CD1c-positive myeloid dendritic cell (primary cell): Measurements from ENCODE around the gene TBX1.

Source experiments
- DNase-seq: peaks from one replicate; pipeline ENCODE4 v3.0.0-alpha.2; 2016; ENCODE audit errors: extremely low spot score

TBX1 gene

GRCh38 chr22:19760058-19760950 lies at the start of gene TBX1:
TBX1 (plus strand) TSS chr22:19760778; CDS start chr22:19760844, 66 bp downstream.
- no peak for DNase-seq

GRCh38 chr22:19713245-19713644 lies 47.3 kb upstream of the TBX1 start:
- no peak for DNase-seq

GRCh38 chr22:19713650-19714311 lies 46.8 kb upstream of the TBX1 start:
- no peak for DNase-seq

- DNase-seq, result peak; percentile 22
Measured at GRCh38 chr22:19714312-19715187, 46.0 kb upstream of the TBX1 start, which contains the start of gene SEPTIN5. SEPTIN5 (plus strand) TSS chr22:19714503; CDS start chr22:19714589, 86 bp downstream.

GRCh38 chr22:19715188-19715930 lies 45.2 kb upstream of the TBX1 start:
- DNase-seq, result no peak

GRCh38 chr22:19716041-19716828 lies 44.3 kb upstream of the TBX1 start:
- no peak for DNase-seq

- no peak for DNase-seq
Measured at GRCh38 chr22:19716829-19717105, 43.8 kb upstream of the TBX1 start.

GRCh38 chr22:19717181-19717580 lies 43.4 kb upstream of the TBX1 start:
- DNase-seq, result no peak

- DNase-seq, result peak; percentile 87
Measured at GRCh38 chr22:19717691-19718455, 42.7 kb upstream of the TBX1 start.

- no peak for DNase-seq
Measured at GRCh38 chr22:19718456-19719049, 42.0 kb upstream of the TBX1 start.

GRCh38 chr22:19719050-19719482 lies 41.5 kb upstream of the TBX1 start:
- no peak for DNase-seq

- no peak for DNase-seq
Measured at GRCh38 chr22:19719488-19720021, 41.0 kb upstream of the TBX1 start.

- no peak for DNase-seq
Measured at GRCh38 chr22:19720150-19720827, 40.3 kb upstream of the TBX1 start.

- no peak for DNase-seq
Measured at GRCh38 chr22:19720999-19721329, 39.6 kb upstream of the TBX1 start.

GRCh38 chr22:19721330-19722177 lies 39.0 kb upstream of the TBX1 start:
- DNase-seq, result no peak

GRCh38 chr22:19722178-19722981 lies 38.2 kb upstream of the TBX1 start:
- no peak for DNase-seq

- DNase-seq, result no peak
Measured at GRCh38 chr22:19722982-19723231, 37.7 kb upstream of the TBX1 start.
